HL-60 (cell line): ENCODE results near the gene TMIGD2.
"Not testable (repeated sequence)": the region's sequence is repeated elsewhere in the genome, so short reads cannot be mapped to it uniquely, and the experiment has no call there.

Experiments used
- DNase-seq, 2 experiments: peaks; one replicate each; pipeline ENCODE4 v3.0.0-alpha.2; 2010 to 2020; ENCODE audit warnings: low read depth in 1 of 2, low spot score in 1 of 2
- H3K27ac ChIP-seq: fragments of 250-450 bp; sonication (Bioruptor Pico); replicated peaks from 2 replicates; pipeline ENCODE4 v1.5.1; 2020; ENCODE audit warnings: mild to moderate bottlenecking, moderate library complexity
- H3K27me3 ChIP-seq: fragments of 250-450 bp; sonication (Bioruptor Pico); 2 replicates; pipeline ENCODE4 v1.5.1; 2021; ENCODE audit warnings: mild to moderate bottlenecking, moderate library complexity; ENCODE audit not compliant: insufficient read depth, poor library complexity, severe bottlenecking
- H3K4me3 ChIP-seq: replicated peaks from 2 replicates; pipeline ENCODE4 v1.5.1; 2011; ENCODE audit warnings: mild to moderate bottlenecking, control low read depth, low read length; ENCODE audit not compliant: insufficient read depth
- GABPA ChIP-seq: IDR thresholded peaks from 2 replicates; pipeline ENCODE4 v1.6.1; 2012; ENCODE audit warnings: low read depth
- POLR2AphosphoS5 ChIP-seq: IDR thresholded peaks from 2 replicates; pipeline ENCODE4 v1.6.1; 2012; ENCODE audit warnings: low read depth
- SPI1 ChIP-seq: IDR thresholded peaks from 2 replicates; pipeline ENCODE4 v1.6.1; 2012; ENCODE audit warnings: low read depth, mild to moderate bottlenecking, borderline replicate concordance
- TF ChIP-seq, protein P1 (sequence below): IDR thresholded peaks from 2 replicates; pipeline ENCODE4 v1.6.1; 2012; ENCODE audit warnings: low read depth; ENCODE audit not compliant: insufficient replicate concordance
- TF ChIP-seq, protein P2 (sequence below): IDR thresholded peaks from one replicate; pipeline ENCODE4 v1.5.1; 2011; ENCODE audit warnings: low read length, control low read depth, inconsistent platforms; ENCODE audit not compliant: insufficient read depth

Gene TMIGD2

DNA sequence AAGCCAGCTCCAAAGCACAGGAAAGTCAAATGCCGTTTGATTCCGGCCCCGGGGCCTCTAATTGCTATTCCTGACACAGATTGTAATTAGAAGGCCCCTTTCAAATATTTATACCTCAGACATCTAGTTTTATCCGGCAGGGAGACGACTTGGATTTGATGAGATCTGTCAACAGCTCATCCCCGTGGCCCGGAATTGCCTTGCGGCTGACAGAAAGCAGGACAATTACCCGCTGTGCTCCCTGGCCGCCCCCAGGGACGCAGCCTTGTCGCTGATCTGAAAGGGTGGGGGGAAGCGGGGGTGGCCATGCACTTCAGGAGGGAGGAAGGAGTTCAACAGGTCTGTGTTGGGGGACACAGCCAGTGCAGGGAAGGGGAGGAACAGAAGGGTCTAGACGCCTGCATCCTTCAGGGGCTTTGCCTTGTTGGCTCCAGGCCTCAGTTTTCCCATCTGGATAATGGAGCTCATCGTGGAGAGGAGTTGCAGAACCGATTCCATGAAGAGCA is 24.9 kb downstream of the TMIGD2 start:
- Histone ChIP-seq H3K27me3 (peaks cover 26% of the 10 kb centered on the region), H3K27ac (no peak overlapping the region), H3K4me3 (no peak overlapping the region)
- TF ChIP-seq, protein P1, sequence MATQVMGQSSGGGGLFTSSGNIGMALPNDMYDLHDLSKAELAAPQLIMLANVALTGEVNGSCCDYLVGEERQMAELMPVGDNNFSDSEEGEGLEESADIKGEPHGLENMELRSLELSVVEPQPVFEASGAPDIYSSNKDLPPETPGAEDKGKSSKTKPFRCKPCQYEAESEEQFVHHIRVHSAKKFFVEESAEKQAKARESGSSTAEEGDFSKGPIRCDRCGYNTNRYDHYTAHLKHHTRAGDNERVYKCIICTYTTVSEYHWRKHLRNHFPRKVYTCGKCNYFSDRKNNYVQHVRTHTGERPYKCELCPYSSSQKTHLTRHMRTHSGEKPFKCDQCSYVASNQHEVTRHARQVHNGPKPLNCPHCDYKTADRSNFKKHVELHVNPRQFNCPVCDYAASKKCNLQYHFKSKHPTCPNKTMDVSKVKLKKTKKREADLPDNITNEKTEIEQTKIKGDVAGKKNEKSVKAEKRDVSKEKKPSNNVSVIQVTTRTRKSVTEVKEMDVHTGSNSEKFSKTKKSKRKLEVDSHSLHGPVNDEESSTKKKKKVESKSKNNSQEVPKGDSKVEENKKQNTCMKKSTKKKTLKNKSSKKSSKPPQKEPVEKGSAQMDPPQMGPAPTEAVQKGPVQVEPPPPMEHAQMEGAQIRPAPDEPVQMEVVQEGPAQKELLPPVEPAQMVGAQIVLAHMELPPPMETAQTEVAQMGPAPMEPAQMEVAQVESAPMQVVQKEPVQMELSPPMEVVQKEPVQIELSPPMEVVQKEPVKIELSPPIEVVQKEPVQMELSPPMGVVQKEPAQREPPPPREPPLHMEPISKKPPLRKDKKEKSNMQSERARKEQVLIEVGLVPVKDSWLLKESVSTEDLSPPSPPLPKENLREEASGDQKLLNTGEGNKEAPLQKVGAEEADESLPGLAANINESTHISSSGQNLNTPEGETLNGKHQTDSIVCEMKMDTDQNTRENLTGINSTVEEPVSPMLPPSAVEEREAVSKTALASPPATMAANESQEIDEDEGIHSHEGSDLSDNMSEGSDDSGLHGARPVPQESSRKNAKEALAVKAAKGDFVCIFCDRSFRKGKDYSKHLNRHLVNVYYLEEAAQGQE: no peak
- TF ChIP-seq GABPA (no peak), POLR2AphosphoS5 (no peak), SPI1 (no peak)
- TF ChIP-seq, protein P2, sequence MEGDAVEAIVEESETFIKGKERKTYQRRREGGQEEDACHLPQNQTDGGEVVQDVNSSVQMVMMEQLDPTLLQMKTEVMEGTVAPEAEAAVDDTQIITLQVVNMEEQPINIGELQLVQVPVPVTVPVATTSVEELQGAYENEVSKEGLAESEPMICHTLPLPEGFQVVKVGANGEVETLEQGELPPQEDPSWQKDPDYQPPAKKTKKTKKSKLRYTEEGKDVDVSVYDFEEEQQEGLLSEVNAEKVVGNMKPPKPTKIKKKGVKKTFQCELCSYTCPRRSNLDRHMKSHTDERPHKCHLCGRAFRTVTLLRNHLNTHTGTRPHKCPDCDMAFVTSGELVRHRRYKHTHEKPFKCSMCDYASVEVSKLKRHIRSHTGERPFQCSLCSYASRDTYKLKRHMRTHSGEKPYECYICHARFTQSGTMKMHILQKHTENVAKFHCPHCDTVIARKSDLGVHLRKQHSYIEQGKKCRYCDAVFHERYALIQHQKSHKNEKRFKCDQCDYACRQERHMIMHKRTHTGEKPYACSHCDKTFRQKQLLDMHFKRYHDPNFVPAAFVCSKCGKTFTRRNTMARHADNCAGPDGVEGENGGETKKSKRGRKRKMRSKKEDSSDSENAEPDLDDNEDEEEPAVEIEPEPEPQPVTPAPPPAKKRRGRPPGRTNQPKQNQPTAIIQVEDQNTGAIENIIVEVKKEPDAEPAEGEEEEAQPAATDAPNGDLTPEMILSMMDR: no peak
- no peak for DNase-seq

DNA sequence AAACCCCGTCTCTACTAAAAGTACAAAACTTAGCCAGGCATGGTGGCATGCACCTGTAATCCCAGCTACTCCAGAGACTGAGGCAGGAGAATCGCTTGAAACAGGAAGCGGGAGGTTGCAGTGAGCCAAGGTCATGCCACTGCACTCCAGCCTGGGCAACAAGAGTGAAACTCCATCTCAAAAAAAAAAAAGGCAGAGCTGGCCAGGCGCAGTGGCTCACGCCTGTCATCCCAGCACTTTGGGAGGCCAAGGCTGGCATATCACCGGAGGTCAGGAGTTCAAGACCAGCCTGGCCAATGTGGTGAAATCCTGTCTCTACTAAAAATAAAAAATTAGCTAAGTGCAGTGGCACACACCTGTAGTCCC is 27.9 kb downstream of the TMIGD2 start:
- H3K27me3 ChIP-seq: peaks cover 12% of the 10 kb centered on the region
- not testable (repeated sequence) for H3K4me3 ChIP-seq, H3K27ac ChIP-seq, DNase-seq

DNA sequence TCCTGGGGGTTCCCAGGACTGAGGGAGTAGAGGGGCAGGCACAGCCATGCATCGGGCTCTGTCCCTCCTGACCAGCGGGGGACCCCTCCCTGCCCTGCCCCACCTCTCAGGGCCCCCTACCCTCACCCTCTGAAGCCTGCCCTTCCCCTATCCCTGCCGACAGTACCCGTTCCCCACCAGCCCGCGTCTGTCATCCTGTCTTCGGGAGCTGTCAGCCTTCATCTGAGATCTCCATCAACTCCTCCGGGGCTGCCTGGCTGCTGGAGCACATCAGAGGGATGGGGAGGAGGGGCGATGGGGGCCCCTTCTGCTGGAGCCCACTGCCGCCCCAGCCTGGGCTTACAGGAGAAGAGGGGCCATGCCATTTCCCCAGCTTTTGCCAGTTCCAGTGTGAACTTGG is 29.3 kb downstream of the TMIGD2 start:
- peaks cover 6% of the 10 kb centered on the region for H3K27me3 ChIP-seq
- no peak overlapping the region for H3K4me3 ChIP-seq
- TF ChIP-seq, protein P2: no peak
- TF ChIP-seq, protein P1: no peak
- TF ChIP-seq SPI1 (no peak), GABPA (no peak), POLR2AphosphoS5 (no peak)
- no peak overlapping the region for H3K27ac ChIP-seq
- no peak for DNase-seq

DNA sequence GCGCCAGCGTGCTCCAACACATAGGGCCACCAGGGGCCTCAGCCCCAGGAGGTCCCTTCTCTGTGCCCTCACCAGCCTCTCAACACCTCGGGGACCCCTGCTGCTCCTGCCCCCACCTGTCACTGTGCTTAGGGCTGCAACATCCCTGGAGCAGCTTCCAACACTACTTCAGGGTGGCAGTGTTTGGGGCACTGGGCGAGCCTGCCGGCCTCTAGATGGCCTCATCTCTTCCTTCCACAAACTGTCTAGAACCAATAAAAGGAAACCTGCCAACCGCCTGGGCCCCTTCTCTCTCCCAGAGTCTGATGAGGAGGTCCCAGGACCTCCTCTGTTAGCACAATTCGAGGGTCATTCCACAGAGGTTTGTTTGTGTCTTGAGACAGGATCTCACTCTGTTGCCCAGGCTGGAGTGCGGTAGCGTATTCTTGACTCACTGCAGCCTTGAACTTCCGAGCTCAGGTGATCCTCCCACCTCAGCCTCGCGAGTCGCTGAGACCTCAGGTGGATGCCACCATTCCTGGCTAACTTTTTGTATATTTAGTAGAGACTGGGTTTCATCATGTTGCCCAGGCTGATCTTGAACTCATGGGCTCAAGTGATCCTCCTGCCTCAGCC is 33.3 kb downstream of the TMIGD2 start:
- TF ChIP-seq, protein P1: no peak
- TF ChIP-seq GABPA (no peak), SPI1 (no peak)
- TF ChIP-seq, protein P2: no peak
- Histone ChIP-seq H3K4me3 (no peak overlapping the region), H3K27ac (no peak overlapping the region), H3K27me3 (no peaks in the 10 kb centered on the region)
- no peak for DNase-seq
